Left ventricle myocardium superior (tissue), 1 donor: ENCODE measurements around the gene ACTL6B. TPM values are rescaled to one million over a fixed set of nuclear protein-coding genes. Genes with fewer than 3 reads are reported as not detected.
"Not testable (repeated sequence)": the region's sequence is repeated elsewhere in the genome, so short reads cannot be mapped to it uniquely, and the experiment has no call there.

Experiments
- ATAC-seq: fragments of 200-7000 bp; cut with Tn5 transposase; one replicate; pipeline ENCODE4 v1.9.1; 2020; ENCODE audit warnings: mild to moderate bottlenecking, moderate library complexity
- DNase-seq: peaks from one replicate; pipeline ENCODE4 v3.0.0-alpha.2; 2020
- intact Hi-C: fragments of 100-400 bp; cut with micrococcal nuclease; formaldehyde crosslinking; loops from one replicate; pipeline ENCODE4 v1.11.0; 2022
- total RNA-seq: library from RNA; stranded (reverse); fragmentation: NEBNext Ultra II Directional; extraction: Animal tissue kit (Norgen Biotek cat#: 25700); gene quantifications from one replicate; pipeline ENCODE4 v1.2.1, GENCODE V29; 2021
- donor health status: DM: no; HTN: yes; CAD: no; lungs with severe emphysema.

The ACTL6B gene
- total RNA-seq, 1 donor from 2014 or later, result not detected

DNA sequence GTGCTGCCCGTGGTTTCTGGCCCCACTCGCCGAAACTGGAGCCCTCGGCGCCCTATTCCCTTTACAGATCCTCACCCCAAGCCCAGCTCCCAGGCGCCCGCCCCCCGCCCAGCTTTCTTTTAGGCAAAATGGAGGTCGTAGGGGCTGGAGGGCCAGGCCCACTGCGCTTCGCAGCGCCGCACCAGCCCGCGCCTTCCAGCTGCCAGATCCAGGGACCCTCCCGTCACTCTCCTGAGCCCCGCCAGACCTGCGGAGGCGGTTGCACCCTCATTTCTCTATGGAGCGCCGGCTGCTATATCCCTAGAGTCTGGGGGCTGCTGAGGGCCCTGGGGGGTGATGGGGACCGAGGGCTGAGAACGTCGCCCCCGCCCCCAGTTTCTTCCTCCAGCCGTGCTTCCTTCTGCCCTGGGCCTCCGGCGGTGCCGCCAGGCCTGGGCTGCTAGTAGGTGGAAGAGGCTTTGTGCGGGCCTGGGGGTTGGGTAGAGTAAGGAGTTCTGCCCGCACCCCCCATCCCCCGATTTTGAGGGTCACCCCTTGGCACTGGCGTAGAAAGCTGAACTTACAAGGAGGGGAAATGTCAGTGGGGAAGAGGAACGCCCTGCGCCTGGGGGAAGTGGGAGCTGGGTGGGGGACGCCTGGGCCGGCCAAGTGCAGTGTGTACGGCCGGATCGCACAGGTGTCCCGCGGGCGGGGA lies 18.3 kb upstream of the ACTL6B start:
- no peak for ATAC-seq

DNA sequence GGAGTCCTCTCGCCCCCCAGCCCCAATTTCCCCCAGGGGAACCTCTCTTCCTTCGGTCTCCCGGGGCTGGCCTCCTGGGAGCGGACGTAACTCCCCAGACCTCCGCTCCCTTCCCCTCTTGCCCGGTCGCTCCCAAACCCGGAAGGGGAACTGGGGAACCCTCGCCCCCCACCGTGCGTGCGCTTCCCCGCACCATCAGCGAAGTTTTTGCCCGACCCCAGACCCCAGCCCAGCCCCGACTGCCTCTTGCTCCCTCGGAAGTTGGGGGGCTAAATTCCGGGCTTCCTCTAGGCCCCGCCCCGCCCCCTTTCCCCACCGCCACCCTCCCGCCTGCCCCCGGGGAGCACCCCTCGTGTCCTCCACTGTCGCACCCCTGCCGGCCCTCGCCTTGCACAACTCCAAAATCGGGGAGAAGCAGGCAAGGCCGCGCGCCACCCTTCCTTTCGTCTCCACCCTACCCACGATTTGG lies 17.7 kb upstream of the ACTL6B start:
- intact Hi-C loops, result no loop called here
- DNase-seq (peak; percentile 69), ATAC-seq (peak; percentile 1)

More for the DNA sequence above, 18.3 kb upstream of the ACTL6B start:
- DNase-seq, result peak; percentile 62
- intact Hi-C loops, result no loop called here

DNA sequence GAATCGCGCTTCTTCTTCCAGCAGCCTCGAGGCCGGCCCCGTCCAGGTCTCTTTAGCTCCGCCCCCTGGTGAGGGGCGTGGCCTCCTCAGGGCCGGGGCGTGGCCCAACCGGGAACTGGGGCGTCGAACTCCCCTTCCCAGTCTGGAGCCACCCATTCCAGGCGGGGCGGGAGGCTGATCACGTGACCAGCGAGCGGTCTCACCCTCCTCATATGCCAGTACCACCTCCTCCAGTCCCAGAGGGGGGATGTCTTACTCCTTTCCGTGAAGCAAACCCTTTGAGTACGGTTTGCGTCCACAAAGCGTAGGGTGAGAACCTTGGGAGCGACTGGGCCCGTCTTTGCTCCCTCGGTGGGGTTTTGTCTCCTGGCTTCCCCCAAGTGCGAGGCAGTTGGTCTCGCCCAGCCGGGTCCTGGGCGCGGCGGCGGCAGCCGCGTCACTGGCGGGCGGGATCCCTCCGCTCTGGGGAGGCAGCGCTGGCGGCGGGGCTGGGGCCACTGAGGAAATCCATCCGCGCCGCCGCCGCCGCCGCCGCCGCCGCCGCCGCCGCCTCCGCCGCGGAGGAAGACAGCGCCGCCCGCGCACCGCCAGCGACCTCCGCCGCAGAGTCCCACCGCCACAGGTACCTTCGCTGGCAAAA lies 17.2 kb upstream of the ACTL6B start, which contains the start of gene GNB2:
GNB2 (plus strand) TSS at position 439 of the 640 bp plus-strand sequence. CDS start 2,526 bp downstream, outside the sequence.
- DNase-seq (peak; percentile 99), ATAC-seq (peak; percentile 86)
- intact Hi-C loops, result no loop called here

DNA sequence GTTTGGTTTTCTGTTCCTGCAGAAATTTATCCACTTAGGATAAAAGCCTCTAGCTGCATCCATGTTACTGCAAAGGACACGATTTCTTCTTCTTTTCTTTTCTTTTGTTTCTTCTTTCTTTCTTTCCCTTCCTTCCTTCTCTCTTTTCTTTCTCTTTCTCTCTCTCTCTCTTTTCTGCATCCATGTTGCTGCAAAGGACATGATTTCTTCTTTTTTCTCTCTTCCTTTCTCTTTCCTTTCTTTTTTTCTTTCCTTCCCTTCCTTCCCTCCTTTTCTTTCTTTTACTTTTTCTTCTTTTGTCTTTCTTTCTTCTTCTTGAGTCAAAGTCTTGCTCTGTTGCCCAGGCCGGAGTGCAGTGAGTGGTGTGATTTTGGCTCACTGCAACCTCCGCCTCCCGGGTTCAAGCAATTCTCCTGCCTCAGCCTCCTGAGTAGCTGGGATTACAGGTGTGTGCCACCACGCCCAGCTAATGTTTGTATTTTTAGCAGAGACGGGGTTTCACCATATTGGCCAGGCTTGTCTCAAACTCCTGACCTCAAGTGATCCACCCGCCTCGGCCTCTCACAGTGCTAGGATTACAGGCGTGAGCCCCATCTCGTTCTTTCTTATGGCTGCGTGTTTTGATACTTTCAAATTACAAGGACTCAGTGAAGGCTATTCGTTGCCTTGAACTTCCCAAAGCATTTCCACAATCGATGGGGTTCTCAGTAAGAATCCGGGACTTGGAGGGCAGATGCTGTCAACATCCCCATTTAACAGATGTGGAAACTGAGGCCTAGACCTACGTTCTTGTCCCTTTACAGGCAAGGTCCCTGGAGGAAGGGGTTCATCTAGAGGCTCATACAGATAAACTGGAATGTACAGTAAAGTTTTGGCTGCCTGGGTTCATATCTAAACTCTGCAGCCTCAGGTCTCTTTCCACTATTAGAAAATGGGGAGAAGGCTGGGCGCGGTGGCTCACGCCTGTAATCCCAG lies 15.4 kb upstream of the ACTL6B start:
- DNase-seq (no peak), ATAC-seq (no peak)
- intact Hi-C loops, result no loop called here

DNA sequence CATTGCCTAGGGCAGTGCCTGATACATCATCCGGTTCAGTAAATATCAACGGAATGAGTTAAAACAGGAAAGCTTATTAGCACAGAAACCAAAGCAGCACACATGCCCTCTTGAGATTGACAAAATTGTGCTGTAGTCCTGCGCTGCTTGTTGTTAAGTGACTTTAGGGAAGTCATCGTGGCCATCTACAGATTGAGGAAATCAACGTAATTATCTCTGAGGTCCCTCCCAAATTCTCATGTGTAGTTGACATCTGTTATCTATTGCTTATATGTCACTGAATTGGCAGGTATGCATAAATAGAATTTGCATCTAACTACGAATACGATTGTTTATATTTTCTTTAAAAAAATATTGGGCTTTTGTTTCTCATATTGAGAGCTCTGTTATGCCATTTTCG lies 13.8 kb upstream of the ACTL6B start:
- DNase-seq (no peak), ATAC-seq (no peak)
- intact Hi-C loops, result no loop called here

DNA sequence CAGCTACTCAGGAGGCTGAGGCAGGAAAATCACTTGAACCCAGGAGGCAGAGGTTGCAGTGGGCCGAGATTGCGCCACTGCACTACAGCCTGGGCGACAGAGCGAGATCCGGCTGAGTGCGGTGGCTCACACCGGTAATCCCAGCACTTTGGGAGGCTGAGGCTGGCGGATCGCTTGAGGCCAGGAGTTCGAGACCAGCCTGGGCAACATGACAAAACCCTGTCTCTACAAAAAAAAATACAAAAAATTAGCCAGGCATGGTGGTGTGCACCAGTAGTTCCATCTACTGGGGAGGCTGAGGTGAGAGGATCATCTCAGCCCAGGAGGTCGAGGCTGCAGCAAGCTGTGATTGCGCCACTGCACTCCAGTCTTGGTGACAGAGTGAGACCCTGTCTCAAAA lies 12.9 kb upstream of the ACTL6B start:
- intact Hi-C loops, ATAC-seq, DNase-seq: not testable (repeated sequence)

DNA sequence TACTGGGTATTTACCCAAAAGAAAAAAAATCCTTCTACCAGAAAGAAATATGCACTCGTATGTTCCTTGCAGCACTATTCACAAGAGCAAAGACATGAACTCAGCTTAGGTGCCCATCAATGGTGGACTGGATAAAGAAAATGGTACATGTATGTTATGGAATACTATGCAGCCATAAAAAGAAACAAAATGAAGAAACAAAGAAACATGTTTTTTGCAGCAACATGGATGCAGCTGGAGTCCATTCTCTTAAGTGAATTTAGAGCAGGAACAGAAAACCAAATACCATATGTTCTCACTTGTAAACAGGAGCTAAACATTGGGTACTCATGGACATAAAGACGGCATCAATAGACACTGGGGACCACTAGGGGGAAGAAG lies 11.8 kb upstream of the ACTL6B start:
- no peak for DNase-seq
- ATAC-seq, result no peak
- intact Hi-C loops, result no loop called here

DNA sequence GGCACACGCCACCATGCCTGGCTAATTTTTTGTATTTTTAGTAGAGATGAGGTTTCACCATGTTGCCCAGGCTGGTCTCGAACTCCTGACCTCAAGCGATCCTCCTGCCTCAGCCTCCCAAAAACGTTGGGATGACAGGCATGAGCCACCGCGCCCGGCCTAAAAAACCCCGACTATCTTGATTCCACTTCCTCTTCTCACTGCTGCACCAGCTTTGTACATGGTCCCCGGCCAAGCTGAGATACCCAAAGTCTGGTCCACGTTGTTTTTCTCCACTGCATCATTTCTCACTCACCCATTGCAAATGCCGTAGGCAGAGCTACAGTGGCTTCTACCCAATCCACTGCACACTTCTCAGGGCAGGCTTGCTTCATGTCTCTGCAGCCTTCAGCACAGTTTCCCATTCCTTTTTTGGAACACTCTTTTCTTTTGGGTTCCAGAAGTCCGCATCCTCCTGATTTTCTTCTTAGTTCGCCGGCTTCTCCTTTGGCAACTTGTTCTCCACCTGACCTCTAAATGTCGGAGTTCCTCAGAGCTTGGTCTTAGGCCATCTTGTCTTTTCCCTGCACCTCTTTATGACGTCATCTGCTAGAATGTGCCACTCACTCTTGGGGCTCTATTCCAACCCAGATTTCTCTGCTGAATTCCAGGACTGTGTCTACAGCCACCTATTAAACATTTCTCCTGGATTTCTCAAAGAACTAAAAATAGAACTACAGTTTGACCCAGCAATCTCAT lies 11.3 kb upstream of the ACTL6B start:
- intact Hi-C loops, result no loop called here
- DNase-seq (no peak), ATAC-seq (no peak)

DNA sequence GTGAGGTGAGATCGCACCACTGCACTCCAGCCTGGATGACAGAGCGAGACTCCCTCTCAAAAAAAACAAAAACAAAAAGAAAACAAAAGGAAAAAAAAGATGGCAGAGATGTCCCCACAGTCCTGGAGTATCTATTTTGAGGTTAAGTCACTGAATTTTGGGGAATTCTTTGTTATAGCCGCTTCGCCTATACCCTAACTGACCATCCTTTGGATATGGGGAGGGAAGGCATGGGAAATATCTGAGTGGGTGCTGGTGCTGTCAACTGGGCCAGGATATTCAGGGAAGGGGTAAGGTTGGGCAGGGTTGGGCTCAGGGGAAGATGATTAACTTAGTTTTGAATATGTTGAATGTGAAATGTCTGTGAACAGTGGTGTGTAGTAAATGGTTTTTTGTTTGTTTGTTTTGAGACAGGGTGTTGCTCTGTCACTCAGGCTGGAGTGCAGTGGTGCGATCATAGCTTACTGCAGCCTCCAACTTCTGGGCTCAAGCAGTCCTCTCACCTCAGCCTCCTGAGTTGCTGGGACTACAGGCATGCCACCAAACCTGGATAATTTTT lies 9.0 kb upstream of the ACTL6B start:
- intact Hi-C loops, result no loop called here
- ATAC-seq, result no peak
- no peak for DNase-seq

DNA sequence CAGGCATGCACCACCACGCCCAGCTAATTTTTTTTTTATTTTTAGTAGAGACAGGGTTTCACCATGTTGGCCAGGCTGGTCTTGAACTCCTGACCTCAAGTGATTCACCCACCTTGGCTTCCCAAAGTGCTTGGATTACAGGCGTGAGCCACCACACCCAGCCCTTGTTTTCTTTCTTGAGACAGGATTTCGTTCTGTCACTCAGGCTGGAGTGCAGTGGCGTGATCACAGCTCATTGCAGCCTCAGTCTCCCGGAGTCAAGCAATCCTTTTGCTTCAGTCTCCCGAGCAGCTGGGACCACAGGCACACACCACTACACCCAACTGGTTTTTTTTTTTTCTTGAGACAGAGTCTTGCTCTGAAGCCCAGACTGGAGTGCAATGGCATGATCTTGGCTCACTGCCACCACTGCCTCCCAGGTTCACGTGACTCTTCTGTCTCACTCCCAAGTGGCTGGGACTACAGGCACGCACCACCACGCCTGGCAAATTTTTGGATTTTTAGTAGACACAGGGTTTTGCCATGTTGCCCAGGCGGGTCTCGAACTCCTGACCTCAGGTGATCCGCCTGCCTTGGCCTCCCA lies 6.0 kb upstream of the ACTL6B start:
- intact Hi-C loops, result not testable (repeated sequence)
- DNase-seq, result peak; percentile 24

DNA sequence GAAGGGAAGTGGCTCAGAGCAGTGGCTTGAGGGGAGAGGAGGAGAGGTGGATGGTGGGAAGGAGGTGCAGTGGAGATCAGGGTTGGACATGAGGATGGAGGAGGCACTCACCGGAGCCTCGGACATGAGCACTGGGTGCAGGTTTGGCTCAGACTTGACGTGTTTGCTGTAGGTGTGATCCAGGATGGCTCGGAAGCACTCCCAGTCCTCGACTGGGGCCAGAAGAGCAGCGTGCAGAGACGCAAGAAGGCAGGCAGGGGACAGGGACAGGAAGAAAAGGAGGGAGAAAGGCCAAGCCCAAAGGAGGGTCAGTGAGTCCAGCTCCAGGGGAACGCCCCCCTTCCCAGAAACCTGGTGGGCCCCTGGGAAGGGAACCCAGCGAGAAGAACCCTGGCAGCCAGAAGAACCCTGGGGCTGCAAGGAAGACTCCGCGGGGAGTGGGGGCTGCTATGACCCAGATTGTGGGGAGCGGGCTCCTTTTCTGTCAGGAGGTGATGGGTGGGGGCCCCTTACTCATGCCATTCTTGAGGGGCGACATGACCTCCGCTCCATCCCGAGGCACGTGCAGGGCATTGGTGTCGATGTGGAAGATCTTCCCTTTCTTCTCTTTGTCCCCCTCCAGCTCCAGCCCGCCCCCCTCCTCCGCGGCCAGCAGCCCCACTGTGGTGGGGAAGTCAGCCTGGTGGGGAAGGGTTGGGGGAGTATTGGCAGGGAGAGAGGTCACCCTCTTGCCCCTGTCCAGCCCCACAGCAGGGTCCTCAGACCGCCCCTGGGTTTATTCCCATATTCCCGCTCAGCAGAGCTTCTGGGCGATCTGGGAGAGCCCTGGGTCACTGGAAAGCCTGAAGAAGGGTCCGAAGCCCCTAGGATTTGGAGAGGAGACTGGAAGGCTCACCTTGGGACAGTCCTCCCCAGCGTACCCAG lies 1.1 kb downstream of the ACTL6B start:
- intact Hi-C loops, result no loop called here
- DNase-seq, result peak; percentile 13
- no peak for ATAC-seq

More for the DNA sequence above, 6.0 kb upstream of the ACTL6B start:
- not testable (repeated sequence) for ATAC-seq

DNA sequence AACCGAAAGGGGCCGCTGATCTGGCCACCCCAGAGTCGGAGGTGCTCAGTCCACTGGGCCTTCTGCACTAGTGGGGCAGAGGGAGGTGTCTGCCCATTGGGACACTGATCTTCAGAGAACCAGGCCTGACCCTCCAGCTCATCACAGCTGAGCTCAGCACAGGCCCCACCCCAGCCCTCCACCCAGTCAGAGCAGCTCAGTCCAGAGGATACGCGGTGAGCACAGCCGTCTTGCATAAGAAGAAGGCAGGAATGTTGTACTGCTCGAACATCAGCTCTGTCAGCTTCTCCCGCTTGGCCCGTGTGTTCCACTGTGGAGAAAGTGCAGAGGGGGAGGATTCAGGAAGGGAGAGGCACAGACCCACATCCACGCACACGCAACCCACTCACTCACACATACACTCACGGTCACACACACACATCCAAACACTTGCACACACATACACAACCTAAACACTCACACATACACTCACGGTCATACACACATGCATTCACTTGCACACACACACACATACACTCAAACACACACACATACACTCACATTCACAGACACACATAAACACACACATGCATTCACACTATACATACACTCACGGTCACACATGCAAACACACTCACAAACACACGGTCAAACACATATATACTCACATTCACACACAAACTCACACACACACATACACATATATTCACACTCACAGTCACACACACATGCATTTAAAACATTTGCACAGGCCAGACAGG lies 6.3 kb downstream of the ACTL6B start:
- intact Hi-C loops, result no loop called here
- ATAC-seq, result no peak

DNA sequence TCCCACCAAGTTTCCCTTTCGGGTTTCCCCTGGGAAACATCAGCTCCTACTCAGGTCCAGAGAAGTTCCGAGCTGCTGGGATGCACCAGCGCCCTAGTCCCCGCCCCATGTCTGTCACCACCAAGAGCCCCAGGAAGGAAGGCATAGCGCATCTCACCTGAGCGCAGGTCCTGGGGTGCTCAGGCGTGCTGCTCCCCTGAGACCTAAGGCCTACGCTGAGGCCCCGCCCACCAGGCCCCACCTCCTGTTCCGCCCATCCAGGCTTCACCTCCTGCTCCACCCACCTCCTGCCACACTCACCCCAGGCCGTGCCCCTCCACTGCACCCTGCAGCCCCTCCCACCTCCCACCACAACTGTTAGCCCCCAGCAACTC lies 13.7 kb downstream of the ACTL6B start:
- intact Hi-C loops, result no loop called here
- no peak for ATAC-seq
- no peak for DNase-seq

More for the DNA sequence above, 6.3 kb downstream of the ACTL6B start:
- no peak for DNase-seq

DNA sequence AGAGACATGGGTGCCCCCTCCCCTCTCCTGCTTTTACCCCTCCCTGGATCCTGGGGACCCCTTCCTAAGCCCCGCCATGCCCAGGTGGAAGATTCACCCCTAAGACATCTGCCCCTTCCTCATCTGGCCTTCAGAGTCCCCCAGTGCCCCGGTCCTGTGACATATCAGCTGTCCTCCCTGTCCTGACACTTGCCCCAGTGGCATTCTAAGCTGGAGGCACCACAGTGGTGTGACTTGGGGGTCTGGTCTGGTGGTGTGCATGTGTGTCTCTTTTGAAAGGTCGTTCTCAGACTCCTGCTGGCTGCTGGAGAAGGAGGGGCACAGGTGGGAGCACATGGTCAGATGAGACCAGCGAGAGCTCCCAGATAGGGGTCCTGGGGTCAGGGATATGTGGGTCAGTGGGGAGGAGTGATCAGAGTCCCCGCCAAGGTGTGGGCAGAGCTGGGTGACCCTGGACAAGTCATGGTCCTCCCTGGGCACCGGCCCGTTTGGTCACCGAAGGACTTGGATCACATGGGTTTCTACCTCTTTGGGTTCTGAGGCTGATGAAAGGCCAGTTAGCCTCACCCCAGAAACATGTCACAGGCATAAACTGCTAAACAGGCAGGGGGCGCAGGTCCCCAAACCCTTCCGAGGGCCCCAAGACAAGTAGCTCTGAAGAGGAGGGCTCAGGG lies 14.3 kb downstream of the ACTL6B start:
- DNase-seq, result no peak
- ATAC-seq, result no peak
- intact Hi-C loops, result no loop called here

DNA sequence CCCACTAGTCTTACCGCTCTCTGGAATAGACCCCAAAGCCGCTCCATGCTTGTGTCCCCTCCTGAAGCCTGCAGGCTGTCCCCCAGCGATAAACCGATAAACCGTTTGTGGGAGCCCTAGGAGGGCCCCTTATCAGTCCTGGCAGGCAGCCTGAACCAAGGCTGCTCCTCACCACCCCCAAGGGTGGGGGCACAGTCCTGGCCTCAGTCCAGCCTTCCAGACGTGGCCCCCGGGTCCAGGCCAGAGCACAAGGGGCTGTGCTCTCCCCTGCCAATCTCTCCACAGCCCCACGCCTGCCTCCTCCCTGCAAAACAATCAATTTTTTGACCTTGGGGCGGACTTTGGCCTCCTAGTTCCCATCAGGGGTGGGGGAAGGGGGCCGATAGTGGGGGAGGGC lies 14.8 kb downstream of the ACTL6B start, which contains the start of gene TFR2:
TFR2 (minus strand) TSS at position 90 of the 397 bp plus-strand sequence; CDS start at position 47, 43 bp downstream.
- no peak for ATAC-seq
- no peak for DNase-seq
- intact Hi-C loops, result no loop called here
